Measurements from ENCODE around the gene CHST8. TPM values are rescaled to one million over a fixed set of nuclear protein-coding genes. Genes with fewer than 3 reads are reported as not detected.

CHST8 gene
- total RNA-seq, 1 experiment from 2014 or later: 2.3 TPM

GRCh38 chr19:33723512-33723911, 101.8 kb downstream of the CHST8 start:
- no peaks in the 10 kb centered on the region for H3K9me3 ChIP-seq (ENCODE audit: low read depth, low read length, poor library complexity, severe bottlenecking)
- CTCF ChIA-PET: no interaction called here
- DNase-seq (ENCODE audit: low spot score): no peak
- BruUV-seq (replicated peaks): no TSS peak
- POLR2A ChIA-PET (ENCODE audit: low non-redundant PET): no interaction called here
- H3K27ac ChIP-seq (ENCODE audit: low read depth, low read length, poor library complexity, severe bottlenecking): no peak overlapping the region
- H3K36me3 ChIP-seq (ENCODE audit: insufficient read depth, low read length, poor library complexity, severe bottlenecking): no peaks in the 10 kb centered on the region
- no peak overlapping the region for H3K4me3 ChIP-seq (ENCODE audit: low read depth, low read length, poor library complexity, severe bottlenecking)
- intact Hi-C loops (cut with micrococcal nuclease; ENCODE audit: unreplicated experiment): no loop called here
- TF ChIP-seq EZH2 (IDR thresholded peaks at IDR 0.05; ENCODE audit: borderline replicate concordance, low read depth, low read length, poor library complexity, severe bottlenecking) (no peak), CTCF (conservative IDR thresholded peaks at IDR 0.05; ENCODE audit: low read depth, low read length) (no peak)
- H3K27me3 ChIP-seq (replicated peaks; ENCODE audit: insufficient read depth, low read depth, low read length, poor library complexity): no peaks in the 10 kb centered on the region
- no peaks in the 10 kb centered on the region for H3K4me1 ChIP-seq (ENCODE audit: insufficient read depth, low read length, poor library complexity, severe bottlenecking)

GRCh38 chr19:33724021-33724720, 102.4 kb downstream of the CHST8 start:
- no peak for TF ChIP-seq EZH2 (IDR thresholded peaks at IDR 0.05; ENCODE audit: borderline replicate concordance, low read depth, low read length, poor library complexity, severe bottlenecking)
- TF ChIP-seq CTCF (conservative IDR thresholded peaks at IDR 0.05; ENCODE audit: low read depth, low read length): no peak
- no peaks in the 10 kb centered on the region for H3K4me1 ChIP-seq (ENCODE audit: insufficient read depth, low read length, poor library complexity, severe bottlenecking)
- no TSS peak for BruUV-seq (replicated peaks)
- ChIA-PET POLR2A (ENCODE audit: low non-redundant PET) (no interaction called here), CTCF (no interaction called here)
- H3K27me3 ChIP-seq (replicated peaks; ENCODE audit: insufficient read depth, low read depth, low read length, poor library complexity): no peaks in the 10 kb centered on the region
- no peaks in the 10 kb centered on the region for H3K36me3 ChIP-seq (ENCODE audit: insufficient read depth, low read length, poor library complexity, severe bottlenecking)
- intact Hi-C loops (cut with micrococcal nuclease; ENCODE audit: unreplicated experiment): no loop called here
- DNase-seq (ENCODE audit: low spot score): no peak
- H3K27ac ChIP-seq (ENCODE audit: low read depth, low read length, poor library complexity, severe bottlenecking): no peak overlapping the region
- no peaks in the 10 kb centered on the region for H3K9me3 ChIP-seq (ENCODE audit: low read depth, low read length, poor library complexity, severe bottlenecking)
- H3K4me3 ChIP-seq (ENCODE audit: low read depth, low read length, poor library complexity, severe bottlenecking): no peak overlapping the region

GRCh38 chr19:33724721-33725060, 102.9 kb downstream of the CHST8 start:
- Histone ChIP-seq H3K4me1 (ENCODE audit: insufficient read depth, low read length, poor library complexity, severe bottlenecking) (no peaks in the 10 kb centered on the region), H3K27me3 (replicated peaks; ENCODE audit: insufficient read depth, low read depth, low read length, poor library complexity) (no peaks in the 10 kb centered on the region), H3K36me3 (ENCODE audit: insufficient read depth, low read length, poor library complexity, severe bottlenecking) (no peaks in the 10 kb centered on the region), H3K9me3 (ENCODE audit: low read depth, low read length, poor library complexity, severe bottlenecking) (no peaks in the 10 kb centered on the region), H3K27ac (ENCODE audit: low read depth, low read length, poor library complexity, severe bottlenecking) (no peak overlapping the region), H3K4me3 (ENCODE audit: low read depth, low read length, poor library complexity, severe bottlenecking) (no peak overlapping the region)
- TF ChIP-seq EZH2 (IDR thresholded peaks at IDR 0.05; ENCODE audit: borderline replicate concordance, low read depth, low read length, poor library complexity, severe bottlenecking): no peak
- TF ChIP-seq CTCF (conservative IDR thresholded peaks at IDR 0.05; ENCODE audit: low read depth, low read length): no peak
- ChIA-PET POLR2A (ENCODE audit: low non-redundant PET) (no interaction called here), CTCF (no interaction called here)
- intact Hi-C loops (cut with micrococcal nuclease; ENCODE audit: unreplicated experiment): no loop called here
- DNase-seq (ENCODE audit: low spot score): no peak
- no TSS peak for BruUV-seq (replicated peaks)

All from A673 (cell line).